Fibroblast of gingiva (primary cell): Measurements from ENCODE around the gene DHRS9.
"Not testable (repeated sequence)": the region's sequence is repeated elsewhere in the genome, so short reads cannot be mapped to it uniquely, and the experiment has no call there.

Experiments
- DNase-seq: peaks from one replicate; pipeline ENCODE4 v3.0.0-alpha.2; 2011; ENCODE audit warnings: low read depth

The DHRS9 gene

DNA sequence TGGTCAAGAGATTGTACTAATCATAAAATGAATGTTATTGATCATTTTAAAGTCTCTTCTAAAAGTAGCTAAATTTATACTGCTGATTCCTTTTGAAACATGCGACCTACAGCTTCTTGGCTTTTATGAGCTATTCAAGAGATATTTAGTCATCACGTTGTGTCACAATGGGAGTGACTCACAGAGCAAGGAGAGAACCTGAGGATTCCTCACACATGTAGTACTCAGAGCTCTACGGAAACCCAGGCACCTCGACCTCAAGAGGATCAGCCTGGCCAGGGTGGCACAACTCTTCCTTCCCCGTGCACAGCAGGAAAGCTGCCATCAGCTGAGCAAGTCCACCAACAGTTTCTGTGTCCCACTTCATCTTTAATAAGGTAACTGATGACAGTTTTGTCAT lies at the start of gene DHRS9:
Gene DHRS9 (plus strand): TSS at position 223 of the 400 bp plus-strand sequence. CDS start 12,019 bp downstream, outside the sequence.
- peak; percentile 50 for DNase-seq

DNA sequence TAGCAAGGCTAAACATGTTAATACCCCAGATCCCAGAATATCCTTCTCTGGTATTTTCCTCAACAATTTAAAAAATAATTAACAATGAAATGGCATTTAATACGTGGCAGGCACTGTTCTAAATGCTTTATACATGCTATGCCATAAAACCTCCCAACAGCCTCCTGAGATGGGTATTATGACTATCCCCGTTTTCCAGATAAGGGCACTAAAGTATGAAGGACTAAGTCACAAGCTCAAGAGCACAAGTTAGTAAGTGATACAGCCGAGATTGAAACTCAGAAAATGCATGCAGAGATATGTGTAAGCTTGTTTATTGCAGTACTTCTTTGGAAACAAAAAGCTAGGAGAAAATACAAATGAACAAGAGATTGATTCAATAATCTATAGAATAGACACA lies 46.2 kb upstream of the DHRS9 start:
- DNase-seq: no peak

DNA sequence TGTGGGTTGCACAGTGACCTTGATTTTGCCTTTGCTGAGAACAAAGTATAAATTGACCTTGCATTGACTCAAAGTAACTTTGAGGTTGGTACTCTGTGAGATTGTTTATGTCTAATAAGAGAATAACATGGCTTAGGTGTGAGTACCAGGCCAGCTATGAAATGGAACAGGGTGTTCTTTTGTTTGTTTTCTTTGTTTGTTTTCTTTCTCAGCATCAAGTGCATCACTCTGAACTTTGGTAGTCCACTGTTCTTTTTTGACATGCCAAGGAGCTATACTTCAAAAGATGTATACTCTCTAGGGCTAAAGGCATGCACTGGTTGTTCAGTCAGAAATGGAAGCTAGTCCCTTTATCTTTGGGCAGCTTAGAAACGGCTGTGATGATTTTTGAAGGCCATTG lies 43.3 kb upstream of the DHRS9 start:
- no peak for DNase-seq

DNA sequence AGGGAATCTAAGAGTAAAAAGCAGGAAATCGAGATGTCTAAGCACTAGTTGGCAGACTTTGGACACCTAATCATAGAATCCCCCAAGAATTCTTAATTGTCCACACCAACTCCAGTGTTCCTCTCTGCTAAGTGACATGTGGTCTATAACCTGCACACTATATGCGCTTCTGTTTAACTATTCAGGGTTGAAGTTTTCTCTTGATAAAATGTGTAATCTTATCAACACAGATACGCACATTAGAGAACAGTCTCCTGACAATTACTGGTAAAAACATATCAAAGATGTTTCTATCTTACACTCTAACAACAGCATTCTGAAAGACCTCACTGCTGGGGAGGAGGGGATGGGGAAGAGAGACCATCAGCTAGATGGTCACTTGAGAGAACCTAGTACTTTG lies 42.1 kb upstream of the DHRS9 start:
- no peak for DNase-seq

DNA sequence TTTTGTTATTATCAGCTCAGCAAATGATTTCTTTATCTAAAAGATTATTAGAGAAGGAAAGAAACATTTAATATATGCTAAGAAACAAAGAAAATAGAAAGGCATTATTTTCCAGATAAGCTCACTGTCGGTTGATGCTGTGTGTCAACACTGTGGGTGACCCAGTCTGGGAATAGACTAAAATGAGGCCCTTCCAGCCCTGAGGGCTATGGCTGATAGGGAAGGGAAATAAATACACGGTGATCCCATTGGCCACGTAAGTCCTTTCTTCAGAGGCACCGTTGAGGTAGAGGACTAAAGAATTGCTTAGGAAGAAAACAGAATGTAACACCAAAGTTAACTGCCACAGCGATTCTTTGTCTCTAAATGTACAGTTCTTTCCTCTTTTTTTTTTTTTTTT lies 40.0 kb upstream of the DHRS9 start:
- DNase-seq: no peak

DNA sequence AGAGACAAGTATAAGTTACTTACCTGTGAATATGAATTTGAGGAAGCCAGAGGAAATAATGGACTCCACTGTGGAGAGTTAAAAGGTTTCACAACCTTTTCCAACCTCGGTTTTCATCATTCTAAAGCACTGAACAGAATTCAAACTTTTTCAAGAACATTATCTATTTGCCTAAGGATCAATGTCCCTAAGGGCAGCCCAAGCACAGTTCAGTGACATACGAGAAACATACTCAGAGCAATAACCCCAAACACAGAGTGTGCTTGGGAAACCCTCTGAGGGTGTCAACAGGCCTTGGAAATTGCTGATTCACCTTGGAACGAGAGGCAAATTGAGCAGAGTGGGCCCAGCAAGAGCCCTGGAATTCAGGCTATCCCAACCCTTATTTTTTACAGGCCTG lies 38.2 kb upstream of the DHRS9 start, which contains the start of gene ABCB11:
Gene ABCB11 (minus strand): TSS at position 123 of the 400 bp plus-strand sequence. CDS start 13,199 bp downstream, outside the sequence.
- no peak for DNase-seq

DNA sequence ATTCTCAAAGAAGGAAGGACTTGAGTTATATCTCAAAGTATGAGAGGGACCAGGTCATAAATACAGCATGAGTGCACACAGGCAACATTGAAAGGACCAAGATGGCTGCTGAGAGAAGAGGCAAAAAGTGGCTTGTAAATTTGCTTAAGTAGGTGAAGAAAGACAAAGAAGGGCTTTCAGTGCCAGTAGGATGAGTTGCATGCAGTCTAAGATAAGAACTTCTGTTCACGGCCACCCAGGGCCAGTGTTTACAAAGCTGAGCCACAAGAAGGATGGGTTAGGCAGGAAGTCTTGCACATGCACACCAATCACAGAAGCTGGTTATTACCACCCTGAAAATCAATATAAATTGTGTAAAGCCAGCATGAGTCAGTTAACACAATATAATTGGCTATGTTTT lies 35.1 kb upstream of the DHRS9 start:
- no peak for DNase-seq

DNA sequence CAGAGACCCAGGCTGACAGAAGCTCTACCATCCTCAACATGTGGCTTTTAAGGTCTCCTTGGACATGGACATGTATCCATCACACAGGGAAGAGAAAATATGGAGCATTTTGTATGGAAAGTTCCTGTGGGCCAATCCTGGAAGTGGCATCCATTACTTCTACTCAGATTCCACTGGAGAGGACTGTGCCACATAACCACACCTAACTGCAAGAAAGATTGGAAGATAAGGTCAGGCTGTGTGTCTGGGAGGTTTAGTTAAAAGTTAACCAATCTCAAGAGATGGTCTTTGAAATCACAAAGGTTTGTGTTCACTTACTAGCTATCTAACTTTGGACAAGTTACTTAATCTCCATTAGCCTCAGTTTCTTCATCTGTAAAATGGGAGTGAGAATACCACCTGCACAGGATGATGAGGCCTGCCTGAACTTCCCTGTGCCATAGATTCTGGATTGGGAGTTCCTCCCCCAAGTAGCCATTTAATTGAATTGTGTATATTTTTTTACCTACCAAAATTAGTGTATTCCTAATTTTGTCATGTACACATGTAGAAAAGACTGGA lies 34.3 kb upstream of the DHRS9 start:
- no peak for DNase-seq

DNA sequence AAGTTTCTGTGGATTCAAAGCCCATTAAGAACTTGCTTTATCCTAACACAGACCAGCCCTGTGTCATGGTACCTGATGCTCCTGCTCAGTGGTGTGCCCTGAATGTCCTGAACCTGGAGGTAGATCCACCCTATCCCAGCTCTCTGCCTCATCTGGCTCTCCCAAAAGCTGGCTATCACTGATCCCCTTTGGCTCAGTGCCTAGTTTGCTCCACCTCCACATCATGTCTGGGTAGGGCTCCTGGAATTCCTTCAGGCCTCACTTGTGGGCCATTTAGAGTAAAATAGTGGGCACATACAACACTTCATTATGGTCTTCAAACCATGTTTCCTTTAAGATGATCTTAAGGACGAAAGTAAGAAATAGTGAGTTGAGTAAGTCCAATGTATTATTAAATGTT lies 33.5 kb upstream of the DHRS9 start:
- DNase-seq: no peak

DNA sequence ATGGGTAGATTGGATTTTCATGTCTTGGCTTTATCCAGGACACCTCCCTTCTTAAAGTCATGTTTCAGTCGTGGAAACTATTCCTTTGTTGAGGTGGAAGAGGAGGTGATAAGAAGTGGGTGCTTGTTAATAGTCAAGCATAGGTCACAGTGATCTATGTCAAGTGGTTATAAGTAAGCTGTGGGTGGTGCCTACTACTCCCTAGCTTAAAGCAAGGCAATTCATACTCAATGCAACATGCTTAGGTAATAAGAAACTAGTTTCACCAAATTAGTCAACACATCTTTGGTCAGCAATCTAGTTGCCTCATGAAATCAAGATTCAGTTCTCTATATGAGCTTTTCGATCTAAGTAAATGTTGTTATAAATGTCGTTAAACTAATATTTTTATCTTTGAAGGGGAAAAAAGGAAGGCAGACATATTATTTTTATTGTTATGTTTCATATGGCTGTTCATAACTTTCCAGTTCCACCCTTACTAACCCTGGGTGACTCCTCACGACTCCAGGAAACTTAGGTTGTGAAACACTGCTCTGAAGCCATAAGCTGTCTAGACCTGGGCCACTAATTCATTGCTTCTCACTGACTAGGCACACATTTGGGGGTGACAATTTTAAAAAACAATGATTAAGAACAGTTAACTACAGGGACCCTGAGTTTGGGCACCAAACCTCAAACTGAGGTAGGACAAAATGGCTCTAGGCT lies 32.5 kb upstream of the DHRS9 start:
- DNase-seq: no peak

DNA sequence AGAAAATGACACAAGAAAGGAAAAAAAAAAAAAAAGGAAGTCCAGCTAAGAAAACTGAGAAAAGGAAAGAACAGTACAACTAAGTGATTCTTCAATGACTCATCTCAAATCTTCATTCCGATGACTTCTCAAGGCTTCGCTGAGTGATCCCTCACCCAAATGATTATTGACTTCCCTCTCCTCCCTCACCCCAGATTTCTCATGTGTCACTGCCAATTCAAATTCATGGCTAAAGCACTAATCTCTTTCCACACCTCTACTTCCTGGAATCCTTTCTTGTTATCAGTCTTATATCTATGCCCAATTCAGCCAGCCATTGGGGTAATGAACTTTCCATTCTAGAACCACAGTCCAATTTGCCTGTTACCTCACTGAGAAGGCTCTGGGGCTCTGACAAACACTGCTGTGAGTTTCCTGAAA lies 31.0 kb upstream of the DHRS9 start:
- no peak for DNase-seq

DNA sequence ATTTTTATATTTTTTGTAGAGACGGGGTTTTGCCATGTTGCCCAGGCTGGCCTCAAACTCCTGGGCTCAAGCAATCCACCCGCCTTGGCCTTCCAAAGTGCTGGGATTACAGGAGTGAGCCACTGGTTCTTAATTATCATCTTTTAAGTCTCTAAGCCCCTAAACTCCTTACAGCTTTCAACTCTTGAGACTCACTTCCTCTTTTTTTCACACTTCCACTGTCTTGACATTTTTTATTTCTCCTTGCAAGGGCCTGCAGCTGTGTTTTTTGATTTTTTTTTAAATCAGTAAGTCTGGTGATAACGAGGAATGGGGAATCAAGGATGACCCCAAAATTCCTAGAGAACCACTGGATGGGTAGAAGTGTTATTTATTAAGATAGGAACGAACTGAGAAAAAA lies 29.7 kb upstream of the DHRS9 start:
- no peak for DNase-seq

DNA sequence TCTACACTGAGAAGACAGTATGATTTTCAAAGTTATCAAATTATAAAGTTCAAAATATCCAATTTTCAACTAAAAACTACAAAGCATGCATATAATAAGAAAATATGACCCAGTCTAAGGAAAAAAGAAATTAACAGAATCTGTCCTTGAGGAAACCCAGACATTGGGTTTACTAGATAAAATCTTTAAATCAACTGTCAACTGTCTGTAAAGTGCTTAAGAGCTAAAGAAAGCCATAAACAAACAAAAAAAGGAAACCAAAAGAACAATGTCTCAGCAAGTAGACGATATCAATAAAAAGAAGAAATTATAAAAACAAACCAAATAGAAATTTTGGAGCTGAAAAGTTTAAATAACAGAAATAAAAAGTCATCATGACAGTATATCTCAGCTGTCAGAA lies 27.8 kb upstream of the DHRS9 start:
- DNase-seq: no peak

DNA sequence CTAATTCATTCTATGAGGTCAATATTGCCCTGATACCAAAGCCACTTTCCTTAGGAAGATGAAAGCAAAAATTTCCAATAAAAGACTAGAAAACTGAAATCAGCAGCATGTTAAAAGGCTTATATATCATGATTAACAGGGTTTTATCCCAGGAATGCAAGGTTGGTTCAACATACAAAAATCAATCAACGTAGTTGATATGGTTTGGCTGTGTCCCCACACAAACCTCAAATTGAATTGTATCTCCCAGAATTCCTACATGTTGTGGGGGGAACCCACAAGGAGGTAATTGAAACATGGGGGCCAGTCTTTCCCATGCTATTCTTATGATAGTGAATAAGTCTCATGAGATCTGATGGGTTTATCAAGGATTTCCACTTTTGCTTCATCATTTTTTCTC lies 26.5 kb upstream of the DHRS9 start:
- DNase-seq: no peak

DNA sequence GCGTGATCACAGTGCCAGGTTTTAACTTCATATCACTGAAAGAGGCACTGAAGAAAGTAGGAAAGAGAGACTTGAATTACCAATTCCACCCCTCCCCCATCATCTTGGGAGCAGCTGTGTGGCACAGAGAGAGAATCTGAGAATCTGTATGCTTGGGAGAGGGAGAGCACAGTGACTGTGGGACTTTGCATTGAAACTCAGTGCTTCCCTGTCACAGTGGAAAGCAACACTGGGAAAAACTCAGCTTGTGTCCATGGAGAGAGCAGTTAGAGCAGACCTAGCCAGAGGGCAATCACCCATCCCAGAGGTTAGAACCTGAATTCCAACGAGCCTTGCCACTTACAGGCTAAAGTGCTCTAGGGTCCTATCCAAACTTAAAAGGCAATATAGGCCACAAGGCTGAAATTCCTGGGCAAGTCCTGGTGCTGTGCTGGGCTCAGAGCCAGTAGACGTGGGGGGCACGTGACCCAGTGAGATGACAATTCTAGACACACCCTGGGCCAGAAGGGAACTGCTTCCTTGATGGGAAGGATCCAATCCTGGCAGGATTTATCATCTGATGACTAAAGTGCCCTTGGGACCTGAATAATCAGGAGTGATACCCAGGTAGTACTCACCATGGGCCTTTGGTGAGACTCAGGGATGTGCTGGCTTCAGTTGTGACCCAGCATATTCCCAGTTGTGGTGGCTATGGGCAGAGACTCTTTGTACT lies 22.8 kb upstream of the DHRS9 start:
- no peak for DNase-seq

DNA sequence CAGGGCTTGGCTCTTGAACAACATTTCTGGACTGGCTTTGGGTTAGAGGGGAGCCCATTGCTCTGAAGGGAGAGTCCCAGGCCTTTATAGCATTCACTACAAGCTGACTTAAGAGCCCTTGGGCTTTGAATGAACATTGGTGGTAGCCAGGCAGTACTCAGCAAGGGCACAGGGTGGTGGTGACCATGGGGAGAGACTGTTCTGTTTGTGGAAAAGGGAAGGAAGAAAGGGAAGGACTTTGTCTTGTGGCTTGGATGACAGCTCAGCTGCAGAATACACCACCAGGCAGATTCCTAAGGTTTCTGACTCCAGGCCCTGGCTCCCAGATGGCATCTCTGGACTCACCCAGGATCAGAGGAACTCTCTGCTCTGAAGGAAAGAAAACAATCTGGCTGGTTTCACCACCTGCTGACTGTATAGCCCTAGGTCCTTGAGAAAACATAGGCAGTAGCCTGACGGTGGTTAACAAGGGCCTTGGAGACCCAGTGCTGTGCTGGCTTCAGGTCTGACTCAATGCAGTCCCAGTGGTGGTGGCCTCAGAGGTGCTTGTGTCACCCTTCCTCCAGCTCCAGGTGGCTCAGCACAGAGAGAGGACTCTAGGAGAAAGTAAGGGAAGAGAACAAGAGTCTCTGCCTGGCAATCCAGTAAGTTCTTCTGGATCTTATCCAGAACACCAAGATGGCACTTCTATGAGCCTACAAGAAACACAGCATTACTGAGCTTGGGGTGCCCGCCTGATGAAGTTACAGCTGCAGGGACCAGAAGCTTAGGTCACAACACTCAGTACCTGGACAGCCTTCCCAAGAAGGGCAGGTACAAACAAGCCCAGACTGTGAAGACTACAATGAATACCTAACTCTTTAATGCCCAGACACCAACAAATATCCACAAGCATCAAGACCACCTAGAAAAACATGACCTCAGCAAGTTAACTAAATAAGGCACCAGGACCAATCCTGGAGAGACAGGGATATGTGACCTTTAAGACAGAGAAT lies 21.8 kb upstream of the DHRS9 start:
- DNase-seq: no peak

DNA sequence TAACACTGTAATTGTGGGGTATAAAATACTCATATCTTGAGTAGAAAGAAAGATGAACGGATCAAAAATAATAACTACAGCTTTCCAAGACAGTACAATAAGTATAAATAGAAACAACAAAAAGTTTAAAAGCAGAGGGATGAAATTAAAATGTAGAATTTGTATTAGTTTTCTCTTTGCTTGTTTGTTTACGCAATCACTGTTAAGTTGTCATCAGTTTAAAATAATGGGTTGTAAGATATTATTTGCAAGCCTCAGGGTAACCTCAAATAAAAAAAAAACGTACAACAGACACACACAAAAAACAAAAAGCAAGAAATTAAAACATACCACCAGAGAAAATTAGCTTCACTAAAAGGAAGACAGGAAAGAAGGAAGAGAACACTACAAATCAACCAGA lies 20.2 kb upstream of the DHRS9 start:
- no peak for DNase-seq

DNA sequence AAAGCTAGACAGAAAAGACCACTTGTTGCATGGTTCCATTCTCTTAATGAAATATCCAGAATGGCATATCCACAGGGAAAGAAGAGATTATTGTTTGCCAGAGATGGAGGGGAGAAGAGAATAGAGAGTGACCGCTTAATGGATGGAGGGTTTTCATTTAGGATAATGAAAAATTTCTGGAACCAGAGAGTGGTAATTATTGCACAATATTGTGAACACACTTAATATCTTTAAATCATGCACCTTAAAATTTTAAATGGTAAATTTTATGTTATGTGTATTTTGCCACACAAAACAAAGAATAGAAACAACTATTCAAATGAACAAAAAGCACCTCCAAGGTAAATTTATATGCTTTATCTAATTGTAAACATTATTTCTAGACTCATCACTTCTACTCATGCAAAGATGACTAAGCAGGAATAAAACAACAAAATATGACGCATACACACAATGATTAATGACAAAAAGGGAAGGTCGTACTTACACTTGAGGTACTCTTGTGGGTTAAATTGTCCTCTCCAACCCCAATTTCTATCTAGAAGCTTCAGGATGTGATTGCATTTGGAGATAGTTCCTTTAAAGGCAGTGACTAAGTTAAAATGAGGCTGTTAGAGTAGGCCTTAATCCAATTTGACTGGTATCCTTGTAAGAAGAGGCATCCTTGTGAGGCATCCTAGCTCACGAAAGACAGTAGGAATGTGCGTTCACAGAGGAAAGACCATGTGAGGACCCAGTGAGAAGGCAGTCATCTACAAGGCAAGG lies 18.7 kb upstream of the DHRS9 start:
- no peak for DNase-seq

DNA sequence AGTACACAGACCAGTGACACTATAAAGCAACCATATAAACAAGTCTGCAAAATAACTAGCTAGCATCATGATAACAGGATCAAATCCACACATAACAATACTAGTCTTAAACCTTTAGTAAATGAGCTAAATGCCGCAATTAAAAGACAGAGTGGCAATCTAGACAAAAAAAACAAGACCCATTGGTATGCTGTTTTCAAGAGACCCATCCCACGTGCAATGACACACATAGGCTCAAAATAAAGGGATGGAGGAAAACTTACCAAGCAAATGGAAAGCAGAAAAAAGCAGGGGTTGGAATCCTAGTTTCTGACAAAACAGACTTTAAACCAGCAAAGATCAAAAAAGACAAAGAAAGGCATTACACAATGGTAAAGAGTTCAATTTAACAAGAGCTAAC lies 14.8 kb upstream of the DHRS9 start:
- not testable (repeated sequence) for DNase-seq

DNA sequence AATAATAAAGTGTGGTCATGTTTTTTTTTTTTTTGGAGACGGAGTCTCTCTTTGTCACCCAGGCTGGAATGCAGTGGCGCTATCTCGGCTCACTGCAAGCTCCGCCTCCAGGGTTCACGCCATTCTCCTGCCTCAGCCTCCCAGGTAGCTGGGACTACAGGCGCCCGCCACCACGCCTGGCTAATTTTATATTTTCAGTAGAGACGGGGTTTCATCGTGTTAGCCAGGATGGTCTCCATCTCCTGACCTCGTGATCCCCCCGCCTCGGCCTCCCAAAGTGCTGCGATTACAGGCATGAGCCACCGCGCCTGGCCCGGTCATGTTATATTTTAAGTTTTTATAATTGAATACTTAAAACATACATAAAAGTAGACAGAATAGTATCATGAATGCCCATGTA lies 5.2 kb upstream of the DHRS9 start:
- DNase-seq: not testable (repeated sequence)

DNA sequence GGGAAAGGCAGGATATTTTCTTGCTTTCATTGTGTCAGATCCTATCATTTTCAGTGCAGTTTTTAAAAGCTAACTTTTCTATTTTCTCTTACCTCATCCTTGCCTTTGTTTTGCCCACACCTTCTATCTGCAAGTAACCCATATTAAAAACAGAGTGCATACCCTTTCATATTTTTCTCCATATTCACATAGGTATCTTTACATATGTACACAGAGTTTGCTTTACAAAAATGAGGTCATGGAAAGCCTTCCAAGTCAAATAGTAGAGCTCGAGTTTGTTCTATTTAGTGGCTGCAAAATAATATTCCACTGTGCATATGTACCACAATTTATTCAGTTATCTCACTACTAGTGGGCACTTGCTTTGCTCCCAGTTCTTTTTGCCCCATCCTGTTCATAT lies 3.9 kb upstream of the DHRS9 start:
- no peak for DNase-seq
